Activated CD4-positive, alpha-beta memory T cell treated with anti-CD3 and anti-CD28 coated beads for 36 hours (primary cell): Measurements from ENCODE around the gene MMP19. TPM values are rescaled to one million over a fixed set of nuclear protein-coding genes. Genes with fewer than 3 reads are reported as not detected.
"Not testable (repeated sequence)": the region's sequence is repeated elsewhere in the genome, so short reads cannot be mapped to it uniquely, and the experiment has no call there.

Experiments
- CTCF ChIA-PET: fragments of 350-600 bp; sonication (Branson Sonifier 250); formaldehyde crosslinking; loops from one replicate; lab custom pipeline; 2021; ENCODE audit warnings: antibody characterized with exemption, inconsistent platforms; lab: Charles Lee
- POLR2A ChIA-PET: fragments of 350-600 bp; sonication (Branson Sonifier 250); formaldehyde crosslinking; loops from one replicate; lab custom pipeline; 2021; ENCODE audit warnings: antibody characterized with exemption; lab: Charles Lee
- DNase-seq: peaks from one replicate; pipeline ENCODE4 v3.0.0-alpha.2; 2020
- H3K27ac Mint-ChIP-seq: one replicate; pipeline ENCODE4 v1.8.0; 2021; ENCODE audit warnings: mixed read lengths
- H3K27me3 Mint-ChIP-seq: one replicate; pipeline ENCODE4 v1.8.0; 2021; ENCODE audit warnings: mixed read lengths
- H3K36me3 Mint-ChIP-seq: one replicate; pipeline ENCODE4 v1.8.0; 2021; ENCODE audit warnings: mixed read lengths
- H3K4me1 Mint-ChIP-seq: one replicate; pipeline ENCODE4 v1.8.0; 2021; ENCODE audit warnings: low read depth, mixed read lengths
- H3K4me3 Mint-ChIP-seq: one replicate; pipeline ENCODE4 v1.8.0; 2021; ENCODE audit warnings: mild to moderate bottlenecking, mixed read lengths
- H3K9me3 Mint-ChIP-seq: one replicate; pipeline ENCODE4 v1.8.0; 2021; ENCODE audit warnings: mixed read lengths
- intact Hi-C: fragments of 100-400 bp; cut with micrococcal nuclease; formaldehyde crosslinking; loops from one replicate; pipeline ENCODE4 v1.15.1; 2023
- total RNA-seq, 2 experiments: library from RNA; stranded (reverse); gene quantifications; one replicate each; pipeline ENCODE4 v1.2.3, GENCODE V29; 2021

MMP19 gene, protein sequence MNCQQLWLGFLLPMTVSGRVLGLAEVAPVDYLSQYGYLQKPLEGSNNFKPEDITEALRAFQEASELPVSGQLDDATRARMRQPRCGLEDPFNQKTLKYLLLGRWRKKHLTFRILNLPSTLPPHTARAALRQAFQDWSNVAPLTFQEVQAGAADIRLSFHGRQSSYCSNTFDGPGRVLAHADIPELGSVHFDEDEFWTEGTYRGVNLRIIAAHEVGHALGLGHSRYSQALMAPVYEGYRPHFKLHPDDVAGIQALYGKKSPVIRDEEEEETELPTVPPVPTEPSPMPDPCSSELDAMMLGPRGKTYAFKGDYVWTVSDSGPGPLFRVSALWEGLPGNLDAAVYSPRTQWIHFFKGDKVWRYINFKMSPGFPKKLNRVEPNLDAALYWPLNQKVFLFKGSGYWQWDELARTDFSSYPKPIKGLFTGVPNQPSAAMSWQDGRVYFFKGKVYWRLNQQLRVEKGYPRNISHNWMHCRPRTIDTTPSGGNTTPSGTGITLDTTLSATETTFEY
- under 1 TPM in 1 of 2 experiments, not detected in 1; 0.31 TPM for total RNA-seq

DNA sequence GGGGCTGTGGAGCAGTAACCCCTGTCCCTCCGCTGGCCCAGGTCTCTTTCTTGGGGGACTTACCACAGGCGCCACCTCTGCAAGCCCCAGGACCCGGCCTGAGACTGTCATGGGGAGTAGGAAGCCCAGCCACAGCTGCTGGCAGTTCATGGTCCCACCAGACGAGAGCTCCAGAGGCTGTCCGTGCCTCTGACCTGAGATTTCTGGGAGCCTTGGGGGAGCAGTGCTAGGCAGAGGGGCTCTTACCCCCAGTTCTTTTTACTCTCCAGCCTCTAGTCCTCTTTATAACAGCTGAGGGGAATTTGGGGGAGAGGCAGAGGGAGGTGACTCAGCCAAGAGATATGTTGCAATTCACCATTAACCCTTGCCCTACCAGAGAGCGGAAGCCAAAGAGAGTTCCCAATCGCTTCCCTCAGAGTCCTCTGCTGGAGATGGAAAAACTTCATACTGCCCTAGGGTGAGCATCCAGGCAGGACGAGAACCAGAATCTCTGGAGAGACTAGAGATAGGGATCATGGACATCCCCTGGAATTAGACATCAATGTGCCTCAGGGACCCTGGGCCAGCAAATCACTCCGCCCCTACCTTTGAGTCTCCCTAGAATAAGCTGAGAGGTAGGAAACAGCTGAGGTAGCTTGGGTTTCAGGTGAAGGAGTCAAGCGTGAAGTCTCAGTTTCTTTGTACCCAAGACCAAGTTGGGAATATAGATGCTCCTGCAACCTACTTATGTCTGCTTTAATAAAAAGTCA is at the start of gene MMP19:
Gene MMP19 (minus strand): TSS at position 256 of the 749 bp plus-strand sequence. CDS start 106 bp downstream, at position 150.
- ChIA-PET POLR2A (no interaction called here), CTCF (interaction anchor here (0.6 to 1.4 kb wide), 3 partner anchors 53 to 84 kb away, joined by 3 read pairs; no protein-coding TSS in a partner anchor)
- H3K4me1 Mint-ChIP-seq = peaks cover 11% of the 10 kb centered on the region
- DNase-seq = no peak
- no peak within 1 kb of the TSS for H3K4me3 Mint-ChIP-seq
- H3K27me3 Mint-ChIP-seq = no peaks in the 10 kb centered on the region
- H3K27ac Mint-ChIP-seq = no peak within 1 kb of the TSS
- no peaks in the 10 kb centered on the region for H3K36me3 Mint-ChIP-seq
- intact Hi-C loops = no loop called here
- no peaks in the 10 kb centered on the region for H3K9me3 Mint-ChIP-seq

DNA sequence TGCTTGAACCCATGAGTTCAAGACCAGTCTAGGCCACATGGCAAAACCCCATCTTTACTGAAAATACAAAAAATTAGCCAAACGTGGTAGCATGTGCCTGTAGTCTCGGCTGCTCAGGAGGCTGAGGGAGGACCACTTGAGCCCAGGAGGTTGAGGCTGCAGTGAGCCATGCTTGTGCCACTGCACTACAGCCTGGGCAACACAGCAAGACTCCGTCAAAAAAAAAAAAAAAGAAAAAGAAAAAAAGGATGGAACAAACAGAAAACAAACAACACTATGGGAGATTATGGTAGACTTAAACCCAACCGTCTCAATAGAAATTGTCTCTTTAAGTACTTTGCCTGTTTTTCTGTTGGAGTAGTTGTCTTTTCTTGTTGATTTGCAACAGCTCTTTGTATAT is 48.6 kb upstream of the MMP19 start:
- ChIA-PET POLR2A (no interaction called here), CTCF (no interaction called here)
- Mint-ChIP-seq H3K9me3 (no peaks in the 10 kb centered on the region), H3K27ac (no peak overlapping the region), H3K27me3 (no peaks in the 10 kb centered on the region), H3K4me3 (no peak overlapping the region), H3K36me3 (no peaks in the 10 kb centered on the region), H3K4me1 (no peaks in the 10 kb centered on the region)
- no peak for DNase-seq
- intact Hi-C loops = no loop called here

DNA sequence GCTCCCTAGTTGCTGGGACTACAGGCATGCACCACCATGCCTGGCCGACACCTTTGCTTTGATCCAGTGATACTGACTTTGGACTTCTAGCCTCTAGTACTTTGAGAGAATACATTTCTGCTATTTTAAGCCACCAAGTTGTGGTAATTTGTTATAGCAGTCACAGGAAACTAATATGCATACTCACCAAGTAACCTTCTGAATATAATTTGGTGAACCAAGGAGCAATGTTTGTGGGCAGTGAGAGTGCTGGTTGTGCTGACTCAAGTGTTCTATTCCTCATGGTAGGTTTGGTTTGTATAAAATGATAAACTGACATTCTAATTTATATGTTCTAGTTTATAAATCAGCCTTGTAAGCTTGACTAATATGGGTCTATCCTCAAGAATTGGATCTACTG is 42.4 kb upstream of the MMP19 start:
- peaks cover 8% of the 10 kb centered on the region for H3K4me1 Mint-ChIP-seq
- DNase-seq = no peak
- H3K36me3 Mint-ChIP-seq = no peaks in the 10 kb centered on the region
- intact Hi-C loops = no loop called here
- ChIA-PET CTCF (no interaction called here), POLR2A (no interaction called here)
- H3K9me3 Mint-ChIP-seq = no peaks in the 10 kb centered on the region
- no peak overlapping the region for H3K27ac Mint-ChIP-seq
- H3K27me3 Mint-ChIP-seq = no peaks in the 10 kb centered on the region
- no peak overlapping the region for H3K4me3 Mint-ChIP-seq

DNA sequence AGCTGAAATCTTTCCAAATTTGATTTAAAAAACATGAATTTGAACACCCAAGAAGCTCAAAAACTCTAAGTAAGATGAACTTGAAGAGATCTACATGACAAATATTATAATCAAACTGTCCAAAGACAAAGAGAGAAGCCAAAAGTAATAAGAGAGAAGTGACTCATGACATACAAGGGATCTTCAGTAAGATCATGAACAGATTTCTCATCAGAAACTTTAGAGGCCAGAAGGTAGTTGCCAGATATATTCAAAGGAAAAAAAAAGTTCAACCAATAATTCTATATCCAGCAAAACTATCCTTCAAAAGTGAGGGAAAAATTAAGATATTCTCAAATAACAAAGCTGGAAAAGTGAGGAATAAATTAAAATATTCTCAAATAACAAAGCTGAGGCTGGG is 35.1 kb upstream of the MMP19 start:
- H3K4me1 Mint-ChIP-seq = peaks cover 5% of the 10 kb centered on the region
- peaks cover 8% of the 10 kb centered on the region for H3K36me3 Mint-ChIP-seq
- POLR2A ChIA-PET = no interaction called here
- no peaks in the 10 kb centered on the region for H3K27me3 Mint-ChIP-seq
- peaks cover 9% of the 10 kb centered on the region for H3K9me3 Mint-ChIP-seq
- intact Hi-C loops = no loop called here
- no peak for DNase-seq
- no peak overlapping the region for H3K27ac Mint-ChIP-seq
- no peak overlapping the region for H3K4me3 Mint-ChIP-seq
- CTCF ChIA-PET = interaction anchor here (0.8 kb wide), 1 partner anchor 63 kb away, joined by 4 read pairs; no protein-coding TSS in a partner anchor

DNA sequence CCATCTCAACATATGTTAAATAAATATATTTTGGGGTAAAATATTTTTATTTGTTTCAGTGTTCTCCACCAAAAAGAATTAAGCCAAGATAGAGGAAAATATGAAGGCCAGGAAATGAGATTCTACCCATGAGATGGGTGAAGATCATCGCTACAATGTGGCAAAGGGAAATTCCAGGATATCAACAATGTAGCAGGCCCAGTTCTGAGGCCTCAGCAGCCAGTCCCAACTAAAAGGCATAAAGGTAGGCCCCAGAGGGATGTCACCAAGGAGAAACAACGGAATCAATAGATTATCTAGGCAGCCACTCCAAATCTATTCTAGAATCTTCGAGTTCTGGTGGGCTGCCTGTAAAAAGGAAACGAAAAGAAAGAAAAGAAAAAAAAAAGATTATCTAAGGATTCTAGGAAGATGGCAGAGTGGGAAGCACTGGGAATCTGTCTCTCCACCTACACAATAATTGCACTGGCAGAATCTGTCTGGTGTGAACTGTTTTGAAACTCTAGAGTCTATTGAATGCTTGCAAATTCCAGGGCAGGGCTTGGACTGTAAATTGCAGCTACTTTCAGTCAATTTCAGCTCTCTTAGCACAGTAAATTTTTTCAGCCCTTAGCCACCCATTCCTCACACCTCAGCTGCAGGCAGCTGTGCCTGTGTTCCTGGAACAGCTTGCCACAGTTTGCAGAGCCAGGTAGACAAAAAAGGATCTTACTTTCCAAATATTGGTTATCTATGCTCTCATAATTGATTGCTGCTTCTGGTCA is 33.1 kb upstream of the MMP19 start:
- Mint-ChIP-seq H3K9me3 (peaks cover 9% of the 10 kb centered on the region), H3K4me1 (peaks cover 2% of the 10 kb centered on the region), H3K4me3 (no peak overlapping the region), H3K36me3 (peaks cover 8% of the 10 kb centered on the region), H3K27me3 (no peaks in the 10 kb centered on the region), H3K27ac (no peak overlapping the region)
- CTCF ChIA-PET = no interaction called here
- DNase-seq = no peak
- POLR2A ChIA-PET = no interaction called here
- intact Hi-C loops = no loop called here

DNA sequence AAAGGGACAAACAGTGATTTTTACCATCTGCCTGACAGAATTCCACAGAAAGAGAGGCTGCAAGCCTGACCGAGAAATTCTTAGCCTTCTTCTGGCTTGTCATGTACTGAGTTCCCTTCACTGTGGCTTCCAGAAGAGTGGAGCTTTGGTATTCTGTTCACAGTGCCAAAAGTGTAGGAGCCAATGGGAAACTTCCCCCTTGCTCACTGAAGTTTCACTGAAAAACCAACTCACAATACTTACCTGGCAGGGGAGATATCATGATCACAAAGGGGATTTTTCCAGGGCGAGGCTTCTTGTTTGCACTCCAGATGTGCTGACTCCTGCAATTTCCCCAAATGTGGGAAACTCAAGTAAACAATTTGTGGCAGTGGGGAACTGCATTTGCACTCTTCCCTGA is 31.7 kb upstream of the MMP19 start:
- DNase-seq = no peak
- Mint-ChIP-seq H3K27ac (no peak overlapping the region), H3K36me3 (peaks cover 8% of the 10 kb centered on the region), H3K4me1 (no peaks in the 10 kb centered on the region), H3K4me3 (no peak overlapping the region), H3K27me3 (no peaks in the 10 kb centered on the region), H3K9me3 (peaks cover 9% of the 10 kb centered on the region)
- ChIA-PET POLR2A (no interaction called here), CTCF (no interaction called here)
- intact Hi-C loops = no loop called here

DNA sequence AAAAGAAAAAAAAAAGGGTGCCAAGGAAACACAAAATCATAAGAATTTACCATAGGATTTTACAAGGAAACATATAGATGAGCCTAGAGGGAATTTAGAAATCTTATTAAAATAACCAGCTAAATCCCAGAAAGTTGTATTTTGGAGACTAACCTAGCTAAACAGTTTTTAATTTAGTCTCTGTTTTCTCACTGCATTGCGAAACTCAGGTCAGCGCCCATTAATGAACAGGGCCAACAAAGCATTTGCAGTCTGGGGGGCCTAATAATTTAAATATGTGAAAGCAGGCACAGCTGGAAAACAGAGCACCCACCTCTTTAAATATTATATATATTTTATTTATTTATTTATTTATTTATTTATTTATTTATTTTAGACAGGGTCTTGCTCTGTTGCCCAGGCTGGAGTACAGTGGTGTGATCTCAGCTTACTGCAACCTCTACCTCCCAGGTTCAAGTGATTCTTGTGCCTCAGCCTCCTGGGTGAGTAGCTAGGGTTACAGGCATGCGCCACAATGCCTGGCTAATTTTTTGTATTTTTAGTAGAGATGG is 23.8 kb upstream of the MMP19 start:
- H3K27me3 Mint-ChIP-seq, intact Hi-C loops, H3K36me3 Mint-ChIP-seq, H3K4me3 Mint-ChIP-seq, H3K4me1 Mint-ChIP-seq, H3K27ac Mint-ChIP-seq, DNase-seq, H3K9me3 Mint-ChIP-seq, POLR2A ChIA-PET: not testable (repeated sequence)
- CTCF ChIA-PET = interaction anchor here (1.2 kb wide), 1 partner anchor 16 kb away, joined by 3 read pairs; no protein-coding TSS in a partner anchor

DNA sequence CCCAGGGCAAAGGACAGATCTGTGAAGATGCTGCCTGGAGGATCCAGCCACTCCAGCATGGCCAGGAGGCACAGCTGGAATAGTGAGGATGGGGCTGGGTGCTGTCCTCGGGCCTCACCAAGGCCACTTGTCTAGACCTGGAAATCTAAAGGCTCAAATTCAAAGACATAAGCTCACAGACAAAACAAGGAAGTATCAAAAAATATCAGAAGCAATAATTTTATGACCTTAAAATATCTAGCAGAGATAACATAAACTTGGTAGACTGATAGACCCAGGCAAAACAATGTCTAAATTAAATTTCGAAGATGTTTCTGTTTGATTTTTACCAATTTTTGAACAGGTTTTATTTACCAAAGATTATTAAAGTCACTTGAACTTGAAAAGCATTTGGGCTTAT is 22.6 kb upstream of the MMP19 start:
- ChIA-PET CTCF (no interaction called here), POLR2A (no interaction called here)
- H3K27me3 Mint-ChIP-seq = no peaks in the 10 kb centered on the region
- H3K4me3 Mint-ChIP-seq = no peak overlapping the region
- H3K27ac Mint-ChIP-seq = no peak overlapping the region
- H3K4me1 Mint-ChIP-seq = no peaks in the 10 kb centered on the region
- intact Hi-C loops = no loop called here
- DNase-seq = no peak
- no peaks in the 10 kb centered on the region for H3K36me3 Mint-ChIP-seq
- peaks cover 5% of the 10 kb centered on the region for H3K9me3 Mint-ChIP-seq

DNA sequence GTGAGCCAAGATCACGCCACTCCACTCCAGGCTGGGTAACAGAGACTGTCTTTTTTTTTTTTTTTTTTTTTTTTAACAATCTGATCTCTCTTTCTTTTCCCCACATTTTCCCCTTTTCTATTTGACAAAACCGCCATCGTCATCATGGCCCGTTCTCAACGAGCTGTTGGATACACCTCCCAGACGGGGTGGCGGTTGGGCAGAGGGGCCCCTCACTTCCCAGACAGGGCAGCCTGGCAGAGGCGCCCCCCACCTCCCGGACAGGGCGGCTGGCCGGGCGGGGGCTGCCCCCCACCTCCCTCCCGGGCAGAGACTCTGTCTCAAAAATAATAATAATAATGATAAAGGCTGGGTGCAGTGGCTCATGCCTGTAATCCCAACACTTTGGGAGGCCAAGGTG is 20.2 kb upstream of the MMP19 start:
- CTCF ChIA-PET, H3K36me3 Mint-ChIP-seq, H3K4me1 Mint-ChIP-seq, H3K27me3 Mint-ChIP-seq, intact Hi-C loops, DNase-seq, H3K9me3 Mint-ChIP-seq, H3K4me3 Mint-ChIP-seq, H3K27ac Mint-ChIP-seq, POLR2A ChIA-PET: not testable (repeated sequence)

DNA sequence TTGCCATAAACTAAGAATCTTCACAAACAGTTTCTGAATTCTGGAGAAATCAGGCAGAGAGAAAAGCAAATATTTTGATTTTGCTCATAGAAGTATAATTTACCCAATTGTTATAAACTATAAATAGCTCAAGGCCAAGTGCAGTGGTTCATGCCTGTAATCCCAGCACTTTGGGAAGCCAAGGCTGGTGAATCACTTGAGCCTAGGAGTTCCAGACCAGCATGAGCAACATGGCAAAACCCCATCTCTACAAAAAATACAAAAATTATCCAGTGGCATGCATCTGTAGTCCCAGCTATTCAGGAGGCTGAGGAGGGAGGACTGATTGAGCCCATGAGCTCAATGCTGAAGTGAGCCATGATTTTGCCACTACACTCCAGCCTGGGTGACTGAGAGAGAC is 19.6 kb upstream of the MMP19 start:
- Mint-ChIP-seq H3K9me3 (peaks cover 5% of the 10 kb centered on the region), H3K27ac (no peak overlapping the region), H3K36me3 (no peaks in the 10 kb centered on the region), H3K27me3 (peaks cover 1% of the 10 kb centered on the region), H3K4me3 (no peak overlapping the region), H3K4me1 (no peaks in the 10 kb centered on the region)
- intact Hi-C loops = no loop called here
- no peak for DNase-seq
- CTCF ChIA-PET = no interaction called here
- POLR2A ChIA-PET = no interaction called here

DNA sequence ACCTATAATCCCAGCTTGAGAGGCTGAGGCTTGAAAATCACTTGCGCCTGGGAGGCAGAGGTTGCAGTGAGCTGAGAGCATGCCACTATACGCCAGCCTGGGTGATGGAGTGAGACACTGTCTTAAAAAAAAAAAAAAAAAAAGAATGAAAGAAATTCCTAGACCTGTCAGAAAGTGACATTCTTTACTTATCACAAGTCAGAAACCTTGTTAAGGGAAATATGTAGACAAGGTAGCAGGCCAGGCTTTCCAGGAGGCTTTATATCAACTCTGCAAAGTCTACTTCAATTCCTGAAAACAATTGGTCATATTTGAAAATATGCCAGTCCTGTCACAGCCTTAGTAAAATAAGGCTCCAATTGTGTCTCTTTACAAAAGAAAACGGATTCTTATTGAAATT is 19.1 kb upstream of the MMP19 start:
- CTCF ChIA-PET = no interaction called here
- H3K9me3 Mint-ChIP-seq = peaks cover 5% of the 10 kb centered on the region
- H3K4me1 Mint-ChIP-seq = no peaks in the 10 kb centered on the region
- no peaks in the 10 kb centered on the region for H3K36me3 Mint-ChIP-seq
- POLR2A ChIA-PET = no interaction called here
- no peak overlapping the region for H3K27ac Mint-ChIP-seq
- H3K27me3 Mint-ChIP-seq = peaks cover 1% of the 10 kb centered on the region
- DNase-seq = no peak
- intact Hi-C loops = no loop called here
- H3K4me3 Mint-ChIP-seq = no peak overlapping the region

DNA sequence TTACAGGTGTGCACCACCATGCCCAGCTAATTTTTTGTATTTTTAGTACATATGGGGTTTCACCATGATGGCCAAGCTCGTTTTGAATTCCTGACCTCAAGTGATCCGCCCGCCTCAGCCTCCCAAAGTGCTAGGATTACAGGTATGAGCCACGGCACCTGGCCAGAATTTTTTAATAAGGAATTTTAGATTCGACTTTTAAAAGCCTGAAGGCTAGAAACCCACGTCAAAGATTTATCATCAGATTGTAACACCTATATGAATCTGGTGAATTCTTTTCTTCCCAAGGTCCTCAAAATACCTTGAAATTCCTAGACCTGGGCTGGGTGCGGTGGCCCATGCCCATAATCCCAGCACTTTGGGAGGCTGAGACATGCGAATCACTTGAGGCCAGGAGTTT is 18.7 kb upstream of the MMP19 start:
- H3K4me1 Mint-ChIP-seq = no peaks in the 10 kb centered on the region
- H3K4me3 Mint-ChIP-seq = no peak overlapping the region
- H3K9me3 Mint-ChIP-seq = peaks cover 5% of the 10 kb centered on the region
- ChIA-PET POLR2A (no interaction called here), CTCF (no interaction called here)
- H3K27me3 Mint-ChIP-seq = peaks cover 1% of the 10 kb centered on the region
- H3K27ac Mint-ChIP-seq = no peak overlapping the region
- no peak for DNase-seq
- intact Hi-C loops = no loop called here
- H3K36me3 Mint-ChIP-seq = no peaks in the 10 kb centered on the region
